Lower leg skin (tissue), 3 donors: ENCODE results near the gene MEAK7.

ENCODE experiments used
- POLR2A ChIP-seq, 2 donors: fragments of 450-650 bp; IDR thresholded peaks; one replicate each; pipeline ENCODE4 v1.6.1; 2016 to 2017; ENCODE audit warnings: antibody characterized with exemption in 2 of 2, mild to moderate bottlenecking in 1 of 2, moderate library complexity in 1 of 2
- TF ChIP-seq, protein P1 (sequence below), 3 donors: fragments of 450-650 bp; IDR thresholded peaks; one replicate each; pipeline ENCODE4 v1.5.1; 2016; ENCODE audit warnings: antibody characterized with exemption in 3 of 3, mild to moderate bottlenecking in 3 of 3, moderate library complexity in 2 of 3

DNA sequence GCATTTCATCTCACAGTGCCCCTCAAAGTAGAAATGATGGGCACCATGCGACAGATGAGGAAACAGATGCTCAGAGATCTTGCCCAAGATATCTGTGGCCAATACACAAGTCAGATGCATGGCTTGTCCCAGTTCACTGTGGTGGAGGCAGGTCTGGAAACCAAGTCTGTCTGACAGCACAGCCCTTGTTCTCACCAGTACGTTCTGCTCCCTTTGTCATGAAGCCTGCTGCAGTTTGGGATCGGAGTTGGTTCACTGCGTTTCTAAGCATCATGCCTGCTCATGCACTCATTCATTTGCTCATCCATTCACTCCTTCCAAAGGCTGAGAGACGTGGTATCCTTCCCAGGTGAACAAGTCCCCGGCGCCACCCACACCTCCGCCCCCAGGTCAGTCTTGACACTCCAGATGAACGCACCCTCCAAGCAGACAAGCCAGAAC, 27.2 kb upstream of the MEAK7 start:
- TF ChIP-seq, protein P1, sequence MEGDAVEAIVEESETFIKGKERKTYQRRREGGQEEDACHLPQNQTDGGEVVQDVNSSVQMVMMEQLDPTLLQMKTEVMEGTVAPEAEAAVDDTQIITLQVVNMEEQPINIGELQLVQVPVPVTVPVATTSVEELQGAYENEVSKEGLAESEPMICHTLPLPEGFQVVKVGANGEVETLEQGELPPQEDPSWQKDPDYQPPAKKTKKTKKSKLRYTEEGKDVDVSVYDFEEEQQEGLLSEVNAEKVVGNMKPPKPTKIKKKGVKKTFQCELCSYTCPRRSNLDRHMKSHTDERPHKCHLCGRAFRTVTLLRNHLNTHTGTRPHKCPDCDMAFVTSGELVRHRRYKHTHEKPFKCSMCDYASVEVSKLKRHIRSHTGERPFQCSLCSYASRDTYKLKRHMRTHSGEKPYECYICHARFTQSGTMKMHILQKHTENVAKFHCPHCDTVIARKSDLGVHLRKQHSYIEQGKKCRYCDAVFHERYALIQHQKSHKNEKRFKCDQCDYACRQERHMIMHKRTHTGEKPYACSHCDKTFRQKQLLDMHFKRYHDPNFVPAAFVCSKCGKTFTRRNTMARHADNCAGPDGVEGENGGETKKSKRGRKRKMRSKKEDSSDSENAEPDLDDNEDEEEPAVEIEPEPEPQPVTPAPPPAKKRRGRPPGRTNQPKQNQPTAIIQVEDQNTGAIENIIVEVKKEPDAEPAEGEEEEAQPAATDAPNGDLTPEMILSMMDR (IDR thresholded peaks at IDR 0.05): no peak
- TF ChIP-seq POLR2A (IDR thresholded peaks at IDR 0.05): no peak
